HG03064 (cell line): ENCODE results near the gene CD44.
"Not testable (repeated sequence)": the region's sequence is repeated elsewhere in the genome, so short reads cannot be mapped to it uniquely, and the experiment has no call there.

ENCODE experiments used
- ATAC-seq: cut with Tn5 transposase; IDR thresholded peaks from one replicate; pipeline ENCODE4 v1.9.1; 2021; ENCODE audit warnings: low read depth; ENCODE audit not compliant: unreplicated experiment

The CD44 gene

GRCh38 chr11:35207471-35208403 is 68.8 kb downstream of the CD44 start:
- ATAC-seq: no peak

GRCh38 chr11:35208795-35209194 is 69.8 kb downstream of the CD44 start:
- no peak for ATAC-seq

DNA sequence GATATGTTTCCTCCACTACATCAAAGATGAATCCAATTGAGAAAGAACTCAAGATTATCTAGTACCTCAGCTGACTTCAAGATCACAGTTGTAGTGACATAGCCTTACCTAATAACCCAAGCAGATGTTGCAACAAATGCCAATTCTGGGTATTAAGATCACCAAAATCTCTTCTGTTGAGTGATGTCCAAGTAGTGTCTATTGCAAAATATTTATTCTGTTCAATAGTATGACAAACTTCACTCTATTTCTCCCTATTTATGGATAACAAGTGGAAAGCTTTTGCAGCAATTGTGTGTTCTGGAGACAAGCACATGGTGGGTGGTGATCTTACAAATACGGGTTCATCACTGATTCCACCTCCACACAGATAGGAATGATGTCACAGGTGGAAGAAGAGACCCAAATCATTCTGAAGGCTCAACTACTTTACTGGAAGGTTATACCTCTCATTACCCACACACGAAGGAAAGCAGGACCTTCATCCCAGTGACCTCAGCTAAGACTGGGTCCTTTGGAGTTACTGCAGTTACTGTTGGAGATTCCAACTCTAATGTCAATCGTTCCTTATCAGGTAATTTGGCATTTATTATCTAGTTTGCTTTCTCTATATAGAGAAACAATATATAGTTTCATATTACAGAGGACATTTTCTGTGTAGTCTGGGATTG is 72.0 kb downstream of the CD44 start:
- ATAC-seq: no peak

- no peak for ATAC-seq
Measured at GRCh38 chr11:35211952-35212351, 73.0 kb downstream of the CD44 start.

GRCh38 chr11:35214226-35214770 is 75.3 kb downstream of the CD44 start:
- no peak for ATAC-seq

GRCh38 chr11:35214792-35215193 is 75.8 kb downstream of the CD44 start:
- no peak for ATAC-seq

DNA sequence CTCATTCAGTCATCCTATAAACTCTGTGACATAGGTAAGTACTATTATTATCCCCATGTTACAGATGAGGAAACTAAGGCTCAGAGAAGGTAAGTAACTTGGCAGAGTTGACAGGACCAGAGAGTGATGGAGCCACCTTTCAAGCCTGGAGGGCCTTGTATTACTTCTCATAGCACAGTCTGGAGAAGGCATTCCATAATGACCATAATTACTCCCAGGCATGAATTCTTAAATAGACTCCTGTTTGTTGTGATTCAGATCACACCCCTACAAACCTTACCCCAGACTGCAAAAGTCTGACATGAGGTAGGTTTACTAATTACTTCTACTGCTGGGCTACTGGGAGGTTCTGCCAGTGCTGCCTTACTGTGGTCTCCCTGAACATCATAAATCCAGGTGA is 77.0 kb downstream of the CD44 start:
- no peak for ATAC-seq

- ATAC-seq: no peak
Measured at GRCh38 chr11:35216962-35217678, 78.1 kb downstream of the CD44 start.

DNA sequence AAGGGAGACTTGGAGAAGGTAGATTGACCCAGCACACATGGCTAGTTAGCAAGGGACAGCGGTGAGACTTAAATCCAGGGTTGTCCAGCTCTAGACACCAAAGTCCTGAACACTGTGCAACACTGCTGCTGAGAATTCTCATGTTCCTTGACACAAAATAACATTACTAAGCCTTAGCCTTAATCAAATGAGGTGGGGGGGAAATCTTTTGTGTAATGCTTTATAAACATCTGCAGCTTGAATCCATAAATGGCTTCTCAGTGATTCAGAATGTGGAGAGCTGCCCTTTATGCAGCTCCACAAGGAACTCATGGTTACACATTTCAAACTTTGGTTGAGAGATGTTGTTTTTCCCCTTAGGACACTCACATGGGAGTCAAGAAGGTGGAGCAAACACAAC is 80.0 kb downstream of the CD44 start:
- ATAC-seq: no peak

GRCh38 chr11:35223371-35223796 is 84.4 kb downstream of the CD44 start:
- ATAC-seq: no peak

DNA sequence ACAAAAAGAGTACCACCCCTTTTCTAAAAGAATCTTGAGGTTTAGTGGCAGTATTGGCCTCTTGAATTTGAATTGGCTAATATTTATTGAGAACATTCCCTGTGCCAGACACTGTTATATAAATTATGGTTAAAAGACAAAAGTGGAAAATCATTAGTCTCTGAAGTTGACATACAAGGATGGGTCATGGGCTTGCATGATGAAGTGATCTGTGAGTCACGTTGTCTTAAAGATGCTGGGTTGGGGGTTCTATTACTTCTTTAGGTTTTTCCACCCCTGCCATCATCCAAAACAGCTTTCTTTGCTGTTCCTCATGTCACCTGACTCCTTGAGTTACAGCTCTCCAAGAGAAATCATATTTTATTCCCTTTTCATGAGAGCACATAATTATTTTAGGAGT is 85.0 kb downstream of the CD44 start:
- ATAC-seq: no peak

DNA sequence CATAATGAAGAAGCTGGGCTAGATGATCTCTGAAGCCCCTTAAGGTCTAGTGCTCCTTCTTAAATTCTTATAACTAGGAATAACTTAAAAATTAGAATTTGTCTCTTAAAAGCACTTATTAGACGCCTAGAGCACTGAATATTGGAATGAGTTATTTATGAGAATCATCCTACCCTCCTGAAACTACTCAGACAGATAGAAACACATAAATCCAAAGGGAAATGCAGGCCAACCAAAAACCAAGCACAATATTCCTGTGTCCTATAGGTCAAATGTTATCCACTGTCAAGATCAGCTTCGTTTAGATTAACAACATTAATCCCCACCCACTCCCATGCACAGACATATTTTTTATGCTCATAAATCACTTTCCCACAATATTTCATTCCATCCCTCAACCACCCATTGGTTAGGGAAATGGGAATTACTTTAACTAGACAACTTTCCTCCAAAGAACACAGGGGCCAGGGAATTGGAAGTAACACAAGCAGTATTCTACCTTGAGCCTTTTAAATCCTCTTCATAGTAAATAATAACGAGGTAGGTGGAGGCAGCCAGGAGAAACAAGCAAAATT is 87.1 kb downstream of the CD44 start:
- no peak for ATAC-seq

DNA sequence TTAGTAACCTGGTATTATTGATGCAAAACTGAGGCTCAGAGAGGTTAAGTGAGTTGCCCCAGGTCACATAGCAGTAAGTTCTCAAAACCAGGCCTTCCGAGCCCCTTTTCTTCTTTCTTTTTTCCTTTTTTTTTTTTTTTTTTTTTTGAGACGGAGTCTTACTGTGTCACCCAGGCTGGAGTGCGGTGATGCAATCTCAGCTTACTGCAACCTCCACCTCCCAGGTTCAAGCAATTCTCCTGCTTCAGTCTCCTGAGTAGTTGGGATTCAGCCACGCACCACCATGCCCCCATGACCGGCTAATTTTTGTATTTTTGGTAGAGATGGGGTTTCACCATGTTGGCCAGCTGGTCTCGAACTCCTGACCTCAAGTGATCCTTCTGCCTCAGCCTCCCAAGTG is 87.8 kb downstream of the CD44 start:
- ATAC-seq: not testable (repeated sequence)

DNA sequence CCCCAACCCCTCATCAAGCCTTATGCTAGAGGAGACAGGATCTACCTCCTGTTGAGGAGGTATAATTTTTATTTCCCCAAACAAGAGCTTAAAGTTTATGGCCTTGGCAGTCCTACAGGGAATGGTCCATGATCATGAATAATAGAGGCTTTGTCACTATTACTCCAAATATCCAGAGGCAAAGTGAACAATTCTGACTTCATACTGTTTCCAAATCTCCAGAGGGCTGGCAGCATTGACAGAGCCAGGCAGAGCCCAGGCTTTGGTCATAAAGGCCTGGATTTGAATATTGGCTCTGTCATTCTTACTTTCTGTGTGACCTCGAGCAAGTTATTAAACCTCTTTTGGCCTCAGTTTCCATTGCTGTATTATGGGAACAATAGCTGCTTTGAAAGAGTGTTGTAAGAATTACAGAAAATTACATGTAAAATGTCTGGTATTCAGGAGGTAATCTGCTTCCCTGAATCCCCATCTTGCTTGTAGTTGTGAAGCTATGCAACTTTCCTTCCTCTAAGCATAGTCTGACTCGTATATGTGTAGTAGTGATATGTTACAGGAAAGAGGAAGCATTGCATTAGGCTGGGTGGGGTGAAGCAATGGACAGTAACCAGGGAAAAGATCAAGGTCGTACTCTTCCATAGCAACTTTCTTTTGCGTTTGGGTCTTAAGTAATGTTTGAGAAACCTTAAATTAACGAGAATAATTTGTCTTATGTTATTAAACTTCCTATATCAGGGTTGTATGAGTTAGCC is 88.8 kb downstream of the CD44 start:
- no peak for ATAC-seq

DNA sequence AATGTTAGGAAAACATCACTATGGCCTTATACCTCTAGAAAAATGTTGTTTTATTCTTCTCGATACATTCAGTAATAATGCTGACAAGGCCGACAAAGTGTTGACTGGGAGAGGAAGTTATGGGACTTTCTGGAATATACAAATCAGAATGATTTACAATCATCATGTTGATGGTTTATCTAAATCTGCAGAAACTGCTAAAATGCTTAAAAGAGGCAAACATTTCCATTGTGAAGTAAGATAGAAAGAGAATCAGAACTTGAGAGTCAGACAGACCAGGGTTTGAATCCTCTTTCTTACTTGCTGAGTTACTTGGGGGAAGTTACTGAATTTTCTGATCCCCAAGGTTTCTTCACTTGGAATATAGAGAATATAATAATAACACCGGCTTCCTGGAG is 89.4 kb downstream of the CD44 start:
- ATAC-seq: no peak

DNA sequence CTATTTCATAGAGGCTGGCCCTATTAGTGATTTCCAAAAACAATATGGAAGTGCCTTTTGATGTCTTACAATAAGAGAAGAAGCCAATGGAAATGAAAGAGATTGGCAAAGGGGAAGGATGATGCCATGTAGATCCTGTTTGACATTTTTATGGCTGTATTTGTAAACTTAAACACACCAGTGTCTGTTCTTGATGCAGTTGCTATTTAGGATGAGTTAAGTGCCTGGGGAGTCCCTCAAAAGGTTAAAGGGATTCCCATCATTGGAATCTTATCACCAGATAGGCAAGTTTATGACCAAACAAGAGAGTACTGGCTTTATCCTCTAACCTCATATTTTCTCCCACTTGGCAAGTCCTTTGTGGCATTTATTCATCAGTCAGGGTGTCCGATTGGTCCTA is 91.4 kb downstream of the CD44 start:
- no peak for ATAC-seq

GRCh38 chr11:35231076-35231860 is 92.3 kb downstream of the CD44 start:
- ATAC-seq: no peak

- no peak for ATAC-seq
Measured at GRCh38 chr11:35232891-35233330, 93.9 kb downstream of the CD44 start.

- no peak for ATAC-seq
Measured at GRCh38 chr11:35233518-35233917, 94.5 kb downstream of the CD44 start.
